Loucy (cell line): ENCODE data around the gene MLNR.

Experiments
- CTCF ChIP-seq: fragments of 200-600 bp; sonication (generic); conservative IDR thresholded peaks from 2 replicates; pipeline ENCODE4 v1.5.1; 2014; ENCODE audit warnings: mild to moderate bottlenecking, antibody characterized with exemption, low read length
- EZH2phosphoT487 ChIP-seq: fragments of 200-600 bp; IDR thresholded peaks from 2 replicates; pipeline ENCODE4 v1.6.1; 2018; ENCODE audit warnings: antibody characterized with exemption, mild to moderate bottlenecking, moderate library complexity, borderline replicate concordance

DNA sequence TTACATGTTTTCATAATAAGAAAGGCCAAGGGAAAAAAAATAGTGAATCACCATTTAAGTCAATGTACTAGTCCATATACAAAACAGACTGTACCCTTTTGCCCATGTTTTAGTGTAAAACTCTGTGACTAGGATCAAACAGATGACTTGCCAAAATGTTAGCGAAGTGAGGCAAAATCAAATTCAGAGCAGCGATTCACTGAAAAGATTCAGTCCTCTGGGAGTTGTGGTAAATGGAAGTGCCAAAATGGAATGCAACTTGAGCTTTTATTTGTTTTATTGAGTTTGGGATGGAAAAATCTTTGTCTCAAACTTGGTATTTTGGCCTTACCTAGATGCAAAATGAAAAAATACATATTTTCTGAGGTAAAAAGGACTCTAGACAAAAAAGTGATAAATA lies 36.7 kb downstream of the MLNR start:
- TF ChIP-seq CTCF: no peak
- no peak for TF ChIP-seq EZH2phosphoT487
